GM15510 (cell line): Measurements from ENCODE around the gene KCNJ16.

Source experiments
- POLR2A ChIP-seq: IDR thresholded peaks from 3 replicates; pipeline ENCODE4 v1.6.1; 2011; ENCODE audit warnings: borderline replicate concordance; ENCODE audit not compliant: insufficient read length; ENCODE audit errors: extremely low read depth

Gene KCNJ16

GRCh38 chr17:70100983-70101382 is 26.0 kb downstream of the KCNJ16 start:
- TF ChIP-seq POLR2A, result no peak

- TF ChIP-seq POLR2A, result no peak
These were observed 27.5 kb downstream of the KCNJ16 start for GRCh38 chr17:70102531-70102930.

GRCh38 chr17:70104791-70105523 is 29.9 kb downstream of the KCNJ16 start:
- no peak for TF ChIP-seq POLR2A

- TF ChIP-seq POLR2A, result no peak
These were observed 30.6 kb downstream of the KCNJ16 start for GRCh38 chr17:70105641-70106040.

- no peak for TF ChIP-seq POLR2A
These were observed 31.5 kb downstream of the KCNJ16 start for GRCh38 chr17:70106551-70106950.

- TF ChIP-seq POLR2A, result no peak
These were observed 32.4 kb downstream of the KCNJ16 start for GRCh38 chr17:70107441-70107840.

- TF ChIP-seq POLR2A, result no peak
These were observed 33.0 kb downstream of the KCNJ16 start for GRCh38 chr17:70107904-70108565.

GRCh38 chr17:70109497-70109896 is 34.5 kb downstream of the KCNJ16 start:
- no peak for TF ChIP-seq POLR2A

- no peak for TF ChIP-seq POLR2A
These were observed 35.4 kb downstream of the KCNJ16 start for GRCh38 chr17:70110443-70110880.

- no peak for TF ChIP-seq POLR2A
These were observed 36.2 kb downstream of the KCNJ16 start for GRCh38 chr17:70111201-70111600.

- TF ChIP-seq POLR2A, result no peak
These were observed 39.4 kb downstream of the KCNJ16 start for GRCh38 chr17:70114405-70114804.

- no peak for TF ChIP-seq POLR2A
These were observed 40.1 kb downstream of the KCNJ16 start for GRCh38 chr17:70115126-70115525.

- TF ChIP-seq POLR2A, result no peak
These were observed 41.9 kb downstream of the KCNJ16 start for GRCh38 chr17:70116919-70117318.

- TF ChIP-seq POLR2A, result no peak
These were observed 44.5 kb downstream of the KCNJ16 start for GRCh38 chr17:70119545-70119944.

GRCh38 chr17:70119983-70120382 is 45.0 kb downstream of the KCNJ16 start:
- no peak for TF ChIP-seq POLR2A

- no peak for TF ChIP-seq POLR2A
These were observed 45.4 kb downstream of the KCNJ16 start for GRCh38 chr17:70120425-70120824.

GRCh38 chr17:70121126-70121525 is 46.1 kb downstream of the KCNJ16 start:
- TF ChIP-seq POLR2A, result no peak

- no peak for TF ChIP-seq POLR2A
These were observed 48.2 kb downstream of the KCNJ16 start for GRCh38 chr17:70123193-70123592.
